K562 (cell line): ENCODE measurements around the gene FAM20C.

ENCODE experiments used
- CHCHD3 ChIP-seq: fragments of 250-450 bp; sonication (Bioruptor Pico); IDR thresholded peaks from 2 replicates; pipeline ENCODE4 v2.1.2; 2022; ENCODE audit warnings: mild to moderate bottlenecking
- MXD1 ChIP-seq: fragments of 250-450 bp; sonication (Bioruptor Pico); IDR thresholded peaks from 2 replicates; pipeline ENCODE4 v1.8.0; 2021; ENCODE audit warnings: borderline replicate concordance, mild to moderate bottlenecking, moderate library complexity; ENCODE audit not compliant: poor library complexity, severe bottlenecking
- PML ChIP-seq: IDR thresholded peaks from 2 replicates; pipeline ENCODE4 v1.6.1; 2012; ENCODE audit warnings: low read length, inconsistent platforms
- POLR2A ChIP-seq: fragments of 450-650 bp; conservative IDR thresholded peaks from 2 replicates; pipeline ENCODE4 v1.6.1; 2016
- ZNF217 ChIP-seq: sonication (generic); formaldehyde crosslinking; IDR thresholded peaks from 2 replicates; pipeline ENCODE4 v1.8.0; 2022; ENCODE audit warnings: mild to moderate bottlenecking, missing genetic modification reagents
- ZNF282 ChIP-seq: sonication (generic); formaldehyde crosslinking; IDR thresholded peaks from 2 replicates; pipeline ENCODE4 v1.8.1; 2023; ENCODE audit warnings: missing genetic modification reagents
- ZNF408 ChIP-seq: fragments of 250-450 bp; sonication (Bioruptor Pico); IDR thresholded peaks from 2 replicates; pipeline ENCODE4 v1.4.0; 2020; ENCODE audit warnings: low read depth, mild to moderate bottlenecking, moderate library complexity
- ZNF57 ChIP-seq: fragments of 450-650 bp; formaldehyde crosslinking; IDR thresholded peaks from 2 replicates; pipeline ENCODE4 v1.4.0; 2020; ENCODE audit warnings: mild to moderate bottlenecking, moderate library complexity

- TF ChIP-seq MXD1 (CRISPR knock-in tag) (no peak), ZNF217 (CRISPR knock-in tag) (no peak), PML (no peak), ZNF408 (CRISPR knock-in tag) (no peak), ZNF282 (CRISPR knock-in tag) (no peak), CHCHD3 (no peak), ZNF57 (CRISPR knock-in tag) (no peak), POLR2A (no peak)
Measured at GRCh38 chr7:210401-210925, 18.1 kb downstream of the FAM20C start.
